OCI-LY1 (cell line): ENCODE measurements around the gene SDCCAG8.

Source experiments
- H2AFZ ChIP-seq: fragments of 200-600 bp; sonication (generic), shearing (Covaris generic); 2 replicates; pipeline ENCODE4 v1.6.0; 2014; ENCODE audit warnings: antibody characterized with exemption, mild to moderate bottlenecking, low read length
- H3F3A ChIP-seq: fragments of 200-600 bp; sonication (generic), shearing (Covaris generic); 2 replicates; pipeline ENCODE4 v1.6.0; 2014; ENCODE audit warnings: mild to moderate bottlenecking, antibody characterized with exemption, low read length, moderate library complexity; ENCODE audit not compliant: insufficient read depth
- H3K27ac ChIP-seq: fragments of 200-600 bp; sonication (generic); 2 replicates; pipeline ENCODE4 v1.5.1; 2014; ENCODE audit warnings: low read length, mixed run types, mild to moderate bottlenecking, low read depth; ENCODE audit not compliant: poor library complexity, severe bottlenecking
- H3K27me3 ChIP-seq: fragments of 200-600 bp; sonication (generic); 2 replicates; pipeline ENCODE4 v1.6.0; 2014; ENCODE audit warnings: antibody characterized with exemption, mild to moderate bottlenecking, low read length, moderate library complexity; ENCODE audit not compliant: insufficient read depth
- H3K36me3 ChIP-seq: fragments of 200-600 bp; sonication (generic); 2 replicates; pipeline ENCODE4 v1.6.1; 2014; ENCODE audit warnings: mild to moderate bottlenecking, antibody characterized with exemption, low read length, moderate library complexity, mixed read lengths; ENCODE audit not compliant: insufficient read depth
- H3K4me1 ChIP-seq: fragments of 200-600 bp; sonication (generic); 2 replicates; pipeline ENCODE4 v1.5.1; 2014; ENCODE audit warnings: mild to moderate bottlenecking, low read length, moderate library complexity; ENCODE audit not compliant: insufficient read depth, severe bottlenecking
- H3K4me2 ChIP-seq: fragments of 200-600 bp; sonication (generic), shearing (Covaris generic); 2 replicates; pipeline ENCODE4 v1.6.1; 2014; ENCODE audit warnings: low read length
- H3K4me3 ChIP-seq: fragments of 200-600 bp; sonication (generic); 2 replicates; pipeline ENCODE4 v1.5.1; 2014; ENCODE audit warnings: low read length, low read depth, mild to moderate bottlenecking, mixed read lengths; ENCODE audit not compliant: poor library complexity, severe bottlenecking
- H3K79me2 ChIP-seq: fragments of 200-600 bp; shearing (Covaris generic); 2 replicates; pipeline ENCODE4 v1.6.1; 2016; ENCODE audit warnings: mixed run types, low read length, mixed read lengths; ENCODE audit not compliant: insufficient read depth
- H3K9ac ChIP-seq: fragments of 200-600 bp; sonication (generic), shearing (Covaris generic); 2 replicates; pipeline ENCODE4 v1.6.1; 2014; ENCODE audit warnings: mild to moderate bottlenecking, low read length, mixed read lengths
- H3K9me2 ChIP-seq: fragments of 200-600 bp; sonication (generic), shearing (Covaris generic); 2 replicates; pipeline ENCODE4 v1.6.1; 2014; ENCODE audit warnings: low read depth, mild to moderate bottlenecking, low read length, mixed read lengths
- H3K9me3 ChIP-seq: fragments of 200-600 bp; shearing (Covaris generic); 2 replicates; pipeline ENCODE4 v1.6.1; 2014; ENCODE audit warnings: low read length, mixed read lengths
- H4K20me1 ChIP-seq: fragments of 200-600 bp; sonication (generic), shearing (Covaris generic); 2 replicates; pipeline ENCODE4 v1.6.0; 2016; ENCODE audit warnings: mild to moderate bottlenecking, low read length; ENCODE audit not compliant: insufficient read depth
- EZH2 ChIP-seq: fragments of 200-600 bp; sonication (generic), shearing (Covaris generic); IDR thresholded peaks from 2 replicates; pipeline ENCODE4 v1.8.0; 2017; ENCODE audit warnings: borderline replicate concordance, mixed run types, mild to moderate bottlenecking, antibody characterized with exemption, low read length, moderate library complexity, mixed read lengths
- TF ChIP-seq, protein P1 (sequence below): fragments of 200-600 bp; sonication (generic), shearing (Covaris generic); IDR thresholded peaks from 2 replicates; pipeline ENCODE4 v1.5.1; 2017; ENCODE audit warnings: mild to moderate bottlenecking, antibody characterized with exemption, low read length, moderate library complexity, mixed read lengths

Gene SDCCAG8

DNA sequence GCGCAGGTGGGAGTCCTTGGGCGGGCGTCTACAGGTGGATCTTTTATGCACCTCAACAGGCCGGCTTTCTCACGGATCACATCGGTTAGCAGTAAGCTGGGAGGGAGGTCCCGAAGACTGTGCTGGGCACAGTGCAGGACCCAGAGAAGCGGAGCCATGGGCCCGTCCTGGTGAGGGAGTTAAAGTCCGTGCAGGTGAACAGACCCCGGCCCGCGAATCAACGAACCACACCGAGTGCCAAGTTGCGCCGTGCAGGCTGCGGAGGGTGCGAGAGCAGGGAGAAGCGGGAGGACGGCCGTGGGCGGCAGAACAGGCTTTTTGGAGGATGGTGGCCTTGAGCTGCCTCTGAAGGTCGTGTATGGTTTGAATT is 233.3 kb downstream of the SDCCAG8 start:
- no peaks in the 10 kb centered on the region for H3K79me2 ChIP-seq
- H3K9me2 ChIP-seq, result no peaks in the 10 kb centered on the region
- H4K20me1 ChIP-seq, result no peaks in the 10 kb centered on the region
- TF ChIP-seq, protein P1, sequence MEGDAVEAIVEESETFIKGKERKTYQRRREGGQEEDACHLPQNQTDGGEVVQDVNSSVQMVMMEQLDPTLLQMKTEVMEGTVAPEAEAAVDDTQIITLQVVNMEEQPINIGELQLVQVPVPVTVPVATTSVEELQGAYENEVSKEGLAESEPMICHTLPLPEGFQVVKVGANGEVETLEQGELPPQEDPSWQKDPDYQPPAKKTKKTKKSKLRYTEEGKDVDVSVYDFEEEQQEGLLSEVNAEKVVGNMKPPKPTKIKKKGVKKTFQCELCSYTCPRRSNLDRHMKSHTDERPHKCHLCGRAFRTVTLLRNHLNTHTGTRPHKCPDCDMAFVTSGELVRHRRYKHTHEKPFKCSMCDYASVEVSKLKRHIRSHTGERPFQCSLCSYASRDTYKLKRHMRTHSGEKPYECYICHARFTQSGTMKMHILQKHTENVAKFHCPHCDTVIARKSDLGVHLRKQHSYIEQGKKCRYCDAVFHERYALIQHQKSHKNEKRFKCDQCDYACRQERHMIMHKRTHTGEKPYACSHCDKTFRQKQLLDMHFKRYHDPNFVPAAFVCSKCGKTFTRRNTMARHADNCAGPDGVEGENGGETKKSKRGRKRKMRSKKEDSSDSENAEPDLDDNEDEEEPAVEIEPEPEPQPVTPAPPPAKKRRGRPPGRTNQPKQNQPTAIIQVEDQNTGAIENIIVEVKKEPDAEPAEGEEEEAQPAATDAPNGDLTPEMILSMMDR, result no peak
- TF ChIP-seq EZH2, result no peak
- H3K4me1 ChIP-seq, result no peaks in the 10 kb centered on the region
- H3K27ac ChIP-seq, result no peak overlapping the region
- H3K9ac ChIP-seq, result no peak overlapping the region
- H3K9me3 ChIP-seq, result no peaks in the 10 kb centered on the region
- H3K4me3 ChIP-seq, result no peak overlapping the region
- no peaks in the 10 kb centered on the region for H3K36me3 ChIP-seq
- H3K27me3 ChIP-seq, result no peaks in the 10 kb centered on the region
- no peaks in the 10 kb centered on the region for H3F3A ChIP-seq
- H2AFZ ChIP-seq, result no peak overlapping the region
- H3K4me2 ChIP-seq, result no peak overlapping the region

GRCh38 chr1:243489681-243490546 is 234.1 kb downstream of the SDCCAG8 start:
- no peaks in the 10 kb centered on the region for H3K4me1 ChIP-seq
- no peaks in the 10 kb centered on the region for H3K79me2 ChIP-seq
- H3K27me3 ChIP-seq, result no peaks in the 10 kb centered on the region
- H3K27ac ChIP-seq, result no peak overlapping the region
- H3K4me3 ChIP-seq, result no peak overlapping the region
- no peak for TF ChIP-seq EZH2
- TF ChIP-seq, protein P1, result no peak
- H3F3A ChIP-seq, result no peaks in the 10 kb centered on the region
- no peaks in the 10 kb centered on the region for H4K20me1 ChIP-seq
- H3K9me3 ChIP-seq, result no peaks in the 10 kb centered on the region
- H2AFZ ChIP-seq, result no peak overlapping the region
- no peaks in the 10 kb centered on the region for H3K9me2 ChIP-seq
- H3K9ac ChIP-seq, result no peak overlapping the region
- no peak overlapping the region for H3K4me2 ChIP-seq
- H3K36me3 ChIP-seq, result no peaks in the 10 kb centered on the region

- H3K4me2 ChIP-seq, result no peak overlapping the region
- no peaks in the 10 kb centered on the region for H3F3A ChIP-seq
- no peaks in the 10 kb centered on the region for H3K36me3 ChIP-seq
- H3K27me3 ChIP-seq, result no peaks in the 10 kb centered on the region
- H3K79me2 ChIP-seq, result no peaks in the 10 kb centered on the region
- H3K9me2 ChIP-seq, result no peaks in the 10 kb centered on the region
- no peaks in the 10 kb centered on the region for H3K9me3 ChIP-seq
- TF ChIP-seq EZH2, result no peak
- TF ChIP-seq, protein P1, result no peak
- H2AFZ ChIP-seq, result no peak overlapping the region
- H3K9ac ChIP-seq, result no peak overlapping the region
- no peak overlapping the region for H3K4me3 ChIP-seq
- H3K4me1 ChIP-seq, result no peaks in the 10 kb centered on the region
- H3K27ac ChIP-seq, result no peak overlapping the region
- H4K20me1 ChIP-seq, result no peaks in the 10 kb centered on the region
These were observed 235.2 kb downstream of the SDCCAG8 start for GRCh38 chr1:243490748-243491686.
